B cell (primary cell): Measurements from ENCODE around the gene TAF13. TPM values are rescaled to one million over a fixed set of nuclear protein-coding genes. Genes with fewer than 3 reads are reported as not detected.

Experiments
- ATAC-seq: fragments of 200-7000 bp; cut with Tn5 transposase; one replicate; pipeline ENCODE4 v1.10.0; 2021; ENCODE audit warnings: low read depth, mild to moderate bottlenecking, moderate number of reproducible peaks, moderate library complexity
- CTCF ChIA-PET: fragments of 350-600 bp; sonication (Branson Sonifier 250); formaldehyde crosslinking; loops from one replicate; lab custom pipeline; 2021; ENCODE audit warnings: antibody characterized with exemption, inconsistent platforms; lab: Charles Lee
- POLR2A ChIA-PET: fragments of 350-600 bp; sonication (Branson Sonifier 250); formaldehyde crosslinking; loops from one replicate; lab custom pipeline; 2021; ENCODE audit warnings: antibody characterized with exemption; lab: Charles Lee
- DNase-seq: peaks from one replicate; pipeline ENCODE4 v3.0.0; 2013
- H2AFZ ChIP-seq: 2 replicates; pipeline ENCODE4 v1.6.1; 2012; ENCODE audit warnings: mild to moderate bottlenecking, low read depth, low read length; ENCODE audit not compliant: insufficient read depth, poor library complexity, severe bottlenecking
- H3K27ac ChIP-seq, 2 donors: 1 replicate in 1 of 2; 2 replicates in 1 of 2; pipeline ENCODE4 v1.5.1; 2012 to 2013; ENCODE audit warnings: low read length in 2 of 2, mild to moderate bottlenecking in 2 of 2, moderate library complexity in 1 of 2
- H3K27me3 ChIP-seq, 4 experiments: fragments of 200-600 bp in 1 of 4; sonication (generic) in 1 of 4; replicated peaks in 1 of 4; 1 replicate in 2 of 4; 2 replicates in 2 of 4; pipeline versions ENCODE4 v1.6.1 to v1.7.0; 2013 to 2016; ENCODE audit warnings: low read length in 3 of 4, mild to moderate bottlenecking in 2 of 4, mixed read lengths in 1 of 4, moderate library complexity in 1 of 4; ENCODE audit not compliant: insufficient read depth in 4 of 4, control insufficient read depth in 3 of 4; ENCODE audit errors: control extremely low read depth in 1 of 4
- H3K36me3 ChIP-seq, 2 experiments: replicated peaks in 1 of 2; 1 replicate in 1 of 2; 2 replicates in 1 of 2; pipeline versions ENCODE4 v1.6.1 to v1.7.1; 2013; ENCODE audit warnings: low read length in 1 of 2; ENCODE audit not compliant: insufficient read depth in 2 of 2, control insufficient read depth in 1 of 2; ENCODE audit errors: control extremely low read depth in 1 of 2, extremely low read depth in 1 of 2
- H3K4me1 ChIP-seq, 2 donors: fragments of 200-600 bp in 1 of 2; sonication (generic) in 1 of 2; 1 replicate in 1 of 2; 2 replicates in 1 of 2; pipeline versions ENCODE4 v1.5.1 to v1.6.1; 2013 to 2017; ENCODE audit warnings: low read length in 2 of 2; ENCODE audit not compliant: control insufficient read depth in 2 of 2, insufficient read depth in 2 of 2
- H3K4me2 ChIP-seq: replicated peaks from 2 replicates; pipeline ENCODE3; 2012; ENCODE audit warnings: mild to moderate bottlenecking, low read depth, low read length; ENCODE audit not compliant: poor library complexity, severe bottlenecking
- H3K4me3 ChIP-seq, 5 experiments: fragments of 200-600 bp in 1 of 5; sonication (generic) in 1 of 5; 1 replicate in 3 of 5; 2 replicates in 2 of 5; pipeline versions ENCODE4 v1.5.1 to v1.7.0; 2011 to 2016; ENCODE audit warnings: low read length in 4 of 5, mild to moderate bottlenecking in 4 of 5, low read depth in 2 of 5, control low read depth in 1 of 5, moderate library complexity in 1 of 5; ENCODE audit not compliant: insufficient read depth in 1 of 5; ENCODE audit errors: control extremely low read depth in 1 of 5, extremely low read depth in 1 of 5
- H3K79me2 ChIP-seq: fragments of 200-600 bp; sonication (generic); one replicate; pipeline ENCODE4 v1.6.0; 2016; ENCODE audit warnings: low read length; ENCODE audit not compliant: control insufficient read depth, insufficient read depth
- H3K9ac ChIP-seq: fragments of 200-600 bp; sonication (generic); 2 replicates; pipeline ENCODE4 v1.6.1; 2017; ENCODE audit warnings: mild to moderate bottlenecking, low read length, moderate library complexity
- H3K9me3 ChIP-seq, 3 donors: one replicate each; pipeline versions ENCODE4 v1.6.1 to v1.7.1; 2013; ENCODE audit warnings: low read length in 2 of 3; ENCODE audit not compliant: control insufficient read depth in 2 of 3, insufficient read depth in 1 of 3; ENCODE audit errors: control extremely low read depth in 1 of 3
- H4K20me1 ChIP-seq: 2 replicates; pipeline ENCODE4 v1.6.0; 2012; ENCODE audit warnings: mild to moderate bottlenecking, low read length; ENCODE audit not compliant: insufficient read depth, control insufficient read depth, poor library complexity, severe bottlenecking
- H3K27ac Mint-ChIP-seq: one replicate; pipeline ENCODE4 v1.8.0; 2021; ENCODE audit warnings: mixed read lengths
- H3K27me3 Mint-ChIP-seq: one replicate; pipeline ENCODE4 v1.8.0; 2021; ENCODE audit warnings: mixed read lengths
- H3K4me1 Mint-ChIP-seq: one replicate; pipeline ENCODE4 v1.8.0; 2021; ENCODE audit warnings: mixed read lengths
- H3K4me3 Mint-ChIP-seq: one replicate; pipeline ENCODE4 v1.8.0; 2021; ENCODE audit warnings: mixed read lengths
- H3K9me3 Mint-ChIP-seq: one replicate; pipeline ENCODE4 v1.8.0; 2022; ENCODE audit warnings: mixed read lengths; ENCODE audit not compliant: insufficient read depth
- CTCF ChIP-seq: fragments of 200-600 bp; IDR thresholded peaks from one replicate; pipeline ENCODE4 v1.8.0; 2022; ENCODE audit warnings: antibody characterized with exemption, mild to moderate bottlenecking
- EZH2 ChIP-seq: IDR thresholded peaks from 2 replicates; pipeline ENCODE4 v1.6.1; 2012; ENCODE audit warnings: borderline replicate concordance, low read depth, mild to moderate bottlenecking, moderate library complexity, low read length; ENCODE audit not compliant: insufficient read depth, poor library complexity, severe bottlenecking
- WGBS: methylation state at CpG from one replicate; pipeline ENCODE4 v1.1.5; 2013; ENCODE audit warnings: missing lambda C conversion rate; ENCODE audit not compliant: insufficient coverage; 5-methylcytosine and 5-hydroxymethylcytosine counted together
- intact Hi-C: fragments of 100-400 bp; cut with micrococcal nuclease; formaldehyde crosslinking; loops from one replicate; pipeline ENCODE4 v1.10.0; 2022
- polyA minus RNA-seq: library from RNA; depleted of rRNA, polyadenylated mRNA; stranded (reverse); fragments of >200 nt; gene quantifications from 2 replicates; pipeline ENCODE4 v1.2.3, GENCODE V29; 2012
- polyA plus RNA-seq: library from polyadenylated mRNA; depleted of rRNA; stranded (reverse); fragments of >200 nt; gene quantifications from 2 replicates; pipeline ENCODE4 v1.2.3, GENCODE V29; 2012
- total RNA-seq, 2 donors: library from RNA; stranded (reverse); fragments of 120-200 nt in 1 of 2; gene quantifications; 1 replicate in 1 of 2; 2 replicates in 1 of 2; pipeline versions ENCODE4 v1.2.3 to v1.2.4, GENCODE V29; 2013 to 2022

TAF13 gene
- total RNA-seq: 12.9 and 14.3 TPM in 2 replicates
- 11.3 TPM for total RNA-seq (2013)
- 6.6 and 25.1 TPM in 2 replicates for polyA plus RNA-seq
- 1.5 and 3.7 TPM in 2 replicates for polyA minus RNA-seq

GRCh38 chr1:109075531-109076490, at the start of gene TAF13:
Gene TAF13 (minus strand): TSS chr1:109076003. CDS start chr1:109075947, 56 bp downstream.
- H3K4me3 Mint-ChIP-seq: peak within 1 kb of the TSS; percentile 99
- peaks cover 12 to 13% of the 10 kb centered on the region in 2 donors for H3K4me1 ChIP-seq

More at GRCh38 chr1:109075531-109076490, at the start of gene TAF13:
- peaks cover 27% of the 10 kb centered on the region for H3K79me2 ChIP-seq
- 0% methylated on average over 33 of the region's 39 CpGs for WGBS
- no peak for TF ChIP-seq CTCF
- no peak for TF ChIP-seq EZH2
- H3K27me3 ChIP-seq: no peaks in the 10 kb centered on the region
- no peaks in the 10 kb centered on the region for H3K36me3 ChIP-seq
- peak; percentile 99 for ATAC-seq
- H3K9me3 ChIP-seq: peaks cover 0 to 5% (median 0%) of the 10 kb centered on the region in 3 donors
- POLR2A ChIA-PET: interaction anchor here (0.6 to 2.4 kb wide), 9 partner anchors 11 to 408 kb away, joined by 3 to 32 read pairs (median 6); partner anchors contain the start of genes TMEM167B and WDR47
- Mint-ChIP-seq H3K9me3 (no peaks in the 10 kb centered on the region), H3K27ac (peak within 1 kb of the TSS; percentile 97), H3K27me3 (no peaks in the 10 kb centered on the region), H3K4me1 (peaks cover 17% of the 10 kb centered on the region)
- intact Hi-C loops: loop anchor here (1.0 kb wide), 5 partner anchors 14 to 113 kb away; partner anchors contain the start of genes CLCC1, TMEM167B and WDR47
- peak within 1 kb of the TSS; percentile 95 to 98 for H3K27ac ChIP-seq
- H3K4me3 ChIP-seq: peak within 1 kb of the TSS; percentile 63 to 98 (median 92)
- peak within 1 kb of the TSS; percentile 76 for H2AFZ ChIP-seq
- peak within 1 kb of the TSS; percentile 71 for H3K9ac ChIP-seq
- CTCF ChIA-PET: interaction anchor here (0.6 to 3.4 kb wide), 7 partner anchors 9 to 323 kb away, joined by 3 to 44 read pairs (median 5); partner anchors contain the start of genes TMEM167B and WDR47
- peak; percentile 95 for DNase-seq
- no peaks in the 10 kb centered on the region for H4K20me1 ChIP-seq
- H3K4me2 ChIP-seq: peak within 1 kb of the TSS; percentile 71
